Measurements from ENCODE around the gene IGLL5.

The IGLL5 gene

GRCh38 chr22:22911327-22912134 is 23.9 kb downstream of the IGLL5 start:
- DNase-seq (ENCODE audit: low read depth) = no peak
- no peak for TF ChIP-seq CTCF (conservative IDR thresholded peaks at IDR 0.05; ENCODE audit: low read depth, low read length)
- no peak overlapping the region for H3K4me3 ChIP-seq (ENCODE audit: low read length)

DNA sequence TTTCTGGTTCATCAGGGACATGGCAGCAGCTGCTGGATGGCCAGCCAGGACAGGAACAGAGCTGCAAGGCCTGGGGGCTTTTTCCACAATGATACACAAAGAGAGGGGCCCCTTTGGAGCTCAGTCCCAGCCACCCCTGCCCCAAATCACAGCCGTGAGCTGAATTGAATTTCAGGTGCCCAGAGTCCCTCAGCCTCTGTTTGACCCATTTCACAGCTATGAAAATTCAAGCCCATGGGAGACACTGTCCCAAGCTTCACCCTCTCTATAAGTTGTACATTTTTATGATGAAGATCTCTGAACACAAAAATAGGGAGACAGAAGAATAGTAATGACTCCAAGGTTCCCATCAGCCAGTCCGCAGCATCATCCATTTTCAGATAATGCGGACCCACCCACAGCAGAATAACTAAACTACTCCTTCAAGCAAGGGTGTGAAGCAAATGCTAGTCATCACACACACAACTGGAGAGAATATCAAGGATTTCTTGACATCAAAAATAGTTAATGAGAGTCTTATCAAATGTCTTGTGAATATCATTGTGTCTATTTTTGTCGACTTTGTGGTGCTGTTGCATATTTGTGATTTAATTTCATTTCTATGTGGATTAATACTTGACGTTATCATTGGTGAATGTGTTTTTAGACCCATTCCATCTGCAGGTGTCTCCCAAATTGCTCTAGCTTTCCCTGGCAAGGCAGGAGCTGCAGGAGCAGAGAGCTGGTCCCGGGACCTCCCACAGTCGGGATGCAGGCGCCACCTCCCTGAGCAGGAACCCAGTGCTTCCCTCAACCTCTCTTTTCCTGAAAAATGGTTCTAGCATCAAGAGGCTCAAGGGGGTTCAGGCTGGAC is 24.7 kb downstream of the IGLL5 start:
- no peak for TF ChIP-seq CTCF (conservative IDR thresholded peaks at IDR 0.05; ENCODE audit: low read depth, low read length)
- no peak overlapping the region for H3K4me3 ChIP-seq (ENCODE audit: low read length)
- DNase-seq (ENCODE audit: low read depth) = no peak

DNA sequence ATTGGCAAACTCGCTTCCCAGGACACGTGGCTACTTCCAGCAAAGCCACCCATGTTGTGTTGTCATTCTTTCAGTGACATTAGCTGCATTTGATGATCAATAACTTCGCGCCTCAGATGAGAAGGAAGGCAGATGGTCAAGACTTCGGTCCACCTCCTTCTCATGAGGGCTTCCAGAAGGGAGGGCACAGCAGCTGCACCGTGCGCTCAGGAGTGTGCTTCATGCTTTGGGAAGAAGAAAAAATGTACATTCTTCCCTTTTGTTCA is 25.3 kb downstream of the IGLL5 start:
- DNase-seq (ENCODE audit: low read depth) = no peak
- no peak overlapping the region for H3K4me3 ChIP-seq (ENCODE audit: low read length)
- TF ChIP-seq CTCF (conservative IDR thresholded peaks at IDR 0.05; ENCODE audit: low read depth, low read length) = no peak

- no peak for TF ChIP-seq CTCF (conservative IDR thresholded peaks at IDR 0.05; ENCODE audit: low read depth, low read length)
- no peak for DNase-seq (ENCODE audit: low read depth)
- H3K4me3 ChIP-seq (ENCODE audit: low read length) = no peak overlapping the region
Measured at GRCh38 chr22:22913989-22914388, 26.4 kb downstream of the IGLL5 start.

- TF ChIP-seq CTCF (conservative IDR thresholded peaks at IDR 0.05; ENCODE audit: low read depth, low read length) = no peak
- no peak overlapping the region for H3K4me3 ChIP-seq (ENCODE audit: low read length)
- no peak for DNase-seq (ENCODE audit: low read depth)
Measured at GRCh38 chr22:22914726-22915669, 27.4 kb downstream of the IGLL5 start.

DNA sequence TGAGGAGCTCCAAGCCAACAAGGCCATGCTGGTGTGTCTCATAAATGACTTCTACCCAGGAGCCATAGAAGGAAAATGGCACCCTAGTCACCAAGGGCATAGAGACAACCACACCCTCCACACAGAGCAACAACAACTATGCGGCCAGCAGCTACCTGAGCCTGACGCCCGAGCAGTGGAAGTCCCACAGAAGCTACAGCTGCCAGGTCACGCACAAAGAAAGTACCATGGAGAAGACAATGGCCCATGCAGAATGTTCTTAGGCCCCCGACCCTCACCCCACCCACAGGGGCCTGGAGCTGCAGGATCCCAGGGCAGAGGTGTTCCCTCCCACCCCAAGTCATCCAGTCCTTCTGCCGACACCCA is 28.0 kb downstream of the IGLL5 start:
- no peak overlapping the region for H3K4me3 ChIP-seq (ENCODE audit: low read length)
- DNase-seq (ENCODE audit: low read depth) = no peak
- no peak for TF ChIP-seq CTCF (conservative IDR thresholded peaks at IDR 0.05; ENCODE audit: low read depth, low read length)
